ENCODE results near the gene PML.
"Not testable (repeated sequence)": the region's sequence is repeated elsewhere in the genome, so short reads cannot be mapped to it uniquely, and the experiment has no call there.

The PML gene

DNA sequence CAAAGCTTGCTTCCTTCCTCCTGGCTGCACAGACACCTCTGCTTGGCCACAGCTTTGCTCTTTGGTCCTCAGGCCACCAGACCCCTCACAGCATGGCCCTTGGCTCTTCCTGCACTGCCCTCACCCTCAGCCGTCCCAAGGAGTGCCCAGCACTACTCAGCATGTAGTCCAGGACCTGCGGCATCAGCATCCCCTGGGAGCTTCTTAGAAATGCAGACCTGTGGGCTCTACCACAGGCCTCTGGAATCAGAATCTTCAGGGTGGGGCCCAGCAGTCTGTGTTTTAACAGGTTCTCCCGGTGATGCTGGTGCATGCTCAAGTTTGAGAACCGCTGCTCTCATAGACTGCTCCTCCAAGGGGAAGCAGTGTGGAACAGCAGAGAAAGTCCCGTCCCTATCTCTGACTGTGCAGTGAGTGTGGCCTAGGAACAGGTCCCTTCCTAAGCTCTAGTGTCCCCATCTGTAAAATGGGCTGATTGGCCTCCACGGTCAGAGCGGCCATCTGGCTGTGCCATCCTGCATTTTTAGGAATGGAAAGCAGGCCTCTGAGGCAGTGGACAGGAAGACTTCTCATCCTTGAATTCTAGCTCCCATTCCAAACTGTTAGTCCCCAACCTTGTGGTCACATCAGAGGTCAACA is 51.2 kb downstream of the PML start:
- Histone ChIP-seq H3K27me3 (ENCODE audit: control insufficient read depth, insufficient read depth, low read length) (no peaks in the 10 kb centered on the region), H3K36me3 (ENCODE audit: insufficient read depth, low read length) (no peaks in the 10 kb centered on the region), H3K4me2 (ENCODE audit: low read length) (no peak overlapping the region), H3K9me3 (replicated peaks; ENCODE audit: low read length) (no peaks in the 10 kb centered on the region), H3K4me3 (ENCODE audit: low read length) (no peak overlapping the region), H3K4me1 (ENCODE audit: control insufficient read depth, insufficient read depth, low read length) (peaks cover 22% of the 10 kb centered on the region), H3K9ac (ENCODE audit: low read depth, low read length) (no peak overlapping the region)

DNA sequence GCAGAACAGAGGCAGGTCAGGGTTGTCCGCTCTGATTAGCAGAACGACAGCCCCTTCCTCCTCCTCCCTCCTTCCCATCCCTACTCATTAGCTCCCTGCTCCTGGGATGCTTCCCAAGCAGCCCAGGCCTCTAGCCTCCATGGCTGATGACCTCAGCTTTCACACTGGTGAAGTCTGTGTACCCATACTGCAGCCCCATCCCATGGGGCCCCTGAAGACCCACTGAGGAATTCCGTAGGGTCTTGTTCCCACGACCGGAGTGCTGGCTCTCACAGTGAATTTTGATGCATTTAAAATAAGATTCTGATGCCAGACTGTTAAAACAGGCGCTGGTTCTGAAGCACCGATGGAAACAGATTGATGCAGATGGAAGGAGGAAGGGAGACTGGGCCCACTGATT is 51.8 kb downstream of the PML start:
- Histone ChIP-seq H3K9ac (ENCODE audit: low read depth, low read length) (no peak overlapping the region), H3K36me3 (ENCODE audit: insufficient read depth, low read length) (no peaks in the 10 kb centered on the region), H3K27me3 (ENCODE audit: control insufficient read depth, insufficient read depth, low read length) (no peaks in the 10 kb centered on the region), H3K4me3 (ENCODE audit: low read length) (no peak overlapping the region), H3K9me3 (replicated peaks; ENCODE audit: low read length) (no peaks in the 10 kb centered on the region), H3K4me2 (ENCODE audit: low read length) (no peak overlapping the region), H3K4me1 (ENCODE audit: control insufficient read depth, insufficient read depth, low read length) (peaks cover 21% of the 10 kb centered on the region)

DNA sequence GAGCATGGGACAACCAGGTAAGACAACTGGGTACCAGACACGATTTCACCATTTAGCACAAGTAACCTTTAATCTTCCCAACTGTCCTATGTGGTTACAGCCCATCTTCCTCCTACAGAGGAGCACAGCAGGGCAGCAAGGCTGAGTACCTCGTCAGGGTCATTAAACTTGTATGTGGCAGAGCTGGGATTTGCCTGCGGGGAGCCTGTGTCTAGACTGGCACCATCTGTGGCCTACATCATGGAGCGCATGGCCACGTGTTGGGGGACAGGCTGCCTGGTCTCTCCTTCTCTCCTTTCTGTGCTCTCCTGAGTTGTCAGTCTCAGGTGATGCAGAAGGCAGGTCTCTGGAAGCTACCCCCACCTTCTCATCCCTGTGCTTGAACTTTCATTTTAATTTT is 55.6 kb downstream of the PML start:
- H3K9ac ChIP-seq (ENCODE audit: low read depth, low read length) = no peak overlapping the region
- H3K9me3 ChIP-seq (replicated peaks; ENCODE audit: low read length) = no peaks in the 10 kb centered on the region
- H3K4me2 ChIP-seq (ENCODE audit: low read length) = no peak overlapping the region
- no peaks in the 10 kb centered on the region for H3K36me3 ChIP-seq (ENCODE audit: insufficient read depth, low read length)
- H3K4me3 ChIP-seq (ENCODE audit: low read length) = no peak overlapping the region
- H3K4me1 ChIP-seq (ENCODE audit: control insufficient read depth, insufficient read depth, low read length) = peaks cover 37% of the 10 kb centered on the region
- no peaks in the 10 kb centered on the region for H3K27me3 ChIP-seq (ENCODE audit: control insufficient read depth, insufficient read depth, low read length)

DNA sequence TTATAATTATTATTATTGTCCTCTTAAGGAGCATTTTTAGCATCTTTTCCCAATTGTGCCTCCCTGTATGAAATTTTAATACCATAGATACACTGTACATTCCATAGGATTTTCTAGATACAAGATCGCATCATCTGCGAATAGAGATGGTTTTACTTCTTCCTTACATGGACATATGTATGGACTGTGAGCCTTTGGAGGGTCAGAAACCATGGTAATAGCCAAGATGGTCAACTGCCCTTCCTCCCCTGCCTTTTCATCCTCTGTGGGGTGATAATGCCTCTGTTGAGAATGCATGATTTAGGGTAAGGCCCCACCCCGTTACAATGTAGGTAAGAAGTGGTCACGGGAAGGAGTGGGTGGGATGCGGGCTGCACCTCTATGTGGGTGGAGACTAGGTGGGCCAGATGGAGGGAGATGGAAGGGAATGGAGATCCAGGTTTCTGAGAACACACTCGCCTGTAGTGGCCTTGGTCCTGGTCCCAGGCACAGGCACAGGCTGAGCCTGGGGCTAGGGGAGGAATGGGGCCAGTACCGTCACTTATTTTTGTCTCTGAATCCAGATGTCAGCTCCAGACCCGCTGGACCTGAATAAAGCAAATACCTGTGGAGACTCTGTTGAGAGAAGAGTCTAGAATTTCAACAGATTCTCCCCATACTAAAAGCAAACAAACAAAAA is 56.2 kb downstream of the PML start:
- Histone ChIP-seq H3K4me2 (ENCODE audit: low read length) (peak overlapping the region; percentile 65), H3K27me3 (ENCODE audit: control insufficient read depth, insufficient read depth, low read length) (no peaks in the 10 kb centered on the region), H3K4me1 (ENCODE audit: control insufficient read depth, insufficient read depth, low read length) (peaks cover 37% of the 10 kb centered on the region), H3K9me3 (replicated peaks; ENCODE audit: low read length) (no peaks in the 10 kb centered on the region), H3K36me3 (ENCODE audit: insufficient read depth, low read length) (no peaks in the 10 kb centered on the region), H3K4me3 (ENCODE audit: low read length) (peak overlapping the region; percentile 14), H3K9ac (ENCODE audit: low read depth, low read length) (peak overlapping the region; percentile 60)

DNA sequence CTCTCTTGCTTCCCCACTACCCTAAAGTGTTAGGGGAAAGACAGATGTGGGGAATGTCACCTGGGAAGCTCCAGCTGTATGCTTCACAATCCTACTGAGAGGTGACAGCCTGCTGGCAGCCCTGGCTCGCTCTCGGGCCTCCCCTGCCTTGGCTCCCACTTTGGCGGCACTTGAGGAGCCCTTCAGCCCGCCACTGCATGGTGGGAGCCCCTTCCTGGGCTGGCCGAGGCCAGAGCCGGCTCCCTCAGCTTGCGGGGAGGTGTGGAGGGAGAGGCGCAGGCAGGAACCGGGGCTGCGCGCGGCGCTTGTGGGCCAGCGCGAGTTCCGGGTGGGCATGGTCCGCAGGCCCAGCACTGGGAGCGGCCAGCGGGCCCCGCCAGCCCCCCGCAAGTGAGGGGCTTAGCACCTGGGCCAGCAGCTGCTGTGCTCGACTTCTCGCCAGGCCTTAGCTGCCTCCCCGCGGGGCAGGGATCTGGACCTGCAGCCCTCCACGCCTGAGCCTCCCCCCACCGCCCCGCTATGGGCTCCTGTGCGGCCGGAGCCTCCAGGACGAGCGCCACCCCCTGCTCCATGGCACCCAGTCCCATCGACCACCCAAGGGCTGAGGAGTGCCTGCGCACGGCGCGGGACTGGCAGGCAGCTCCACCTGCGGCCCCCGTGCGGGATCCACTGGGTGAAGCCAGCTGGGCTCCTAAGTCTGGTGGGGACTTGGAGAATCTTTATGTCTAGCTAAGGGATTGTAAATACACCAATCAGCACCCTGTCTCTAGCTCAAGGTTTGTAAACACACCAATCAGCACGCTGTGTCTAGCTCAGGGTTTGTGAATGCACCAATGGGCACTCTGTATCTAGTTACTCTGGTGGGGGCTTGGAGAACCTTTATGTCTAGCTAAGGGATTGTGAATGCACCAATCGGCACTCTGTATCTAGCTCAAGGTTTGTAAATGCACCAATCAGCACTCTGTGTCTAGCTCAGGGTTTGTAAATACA is 58.0 kb downstream of the PML start:
- H3K4me1 ChIP-seq (ENCODE audit: control insufficient read depth, insufficient read depth, low read length) = peaks cover 37% of the 10 kb centered on the region
- H3K9ac ChIP-seq (ENCODE audit: low read depth, low read length) = not testable (repeated sequence)

DNA sequence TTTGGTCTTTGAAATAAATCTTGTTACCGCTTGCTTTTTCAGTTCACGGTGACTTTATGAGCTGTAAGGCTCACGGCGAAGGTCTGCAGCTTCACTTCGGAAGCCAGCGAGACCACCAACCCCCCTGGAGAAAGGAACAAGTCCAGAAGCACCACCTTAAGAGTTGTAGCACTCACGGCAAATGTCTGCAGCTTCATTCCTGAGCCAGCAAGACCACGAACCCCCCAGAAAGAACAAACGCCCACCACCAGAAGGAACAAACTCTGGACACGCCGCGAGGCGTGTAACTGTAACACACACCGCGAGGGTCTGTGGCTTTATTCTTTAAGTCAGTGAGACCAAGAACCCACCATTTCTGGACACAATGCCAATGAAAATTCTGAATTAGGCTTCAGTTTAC is 59.0 kb downstream of the PML start:
- Histone ChIP-seq H3K9ac (ENCODE audit: low read depth, low read length) (no peak overlapping the region), H3K4me1 (ENCODE audit: control insufficient read depth, insufficient read depth, low read length) (peaks cover 33% of the 10 kb centered on the region), H3K4me2 (ENCODE audit: low read length) (peak overlapping the region; percentile 55), H3K27me3 (ENCODE audit: control insufficient read depth, insufficient read depth, low read length) (peaks cover 3% of the 10 kb centered on the region), H3K4me3 (ENCODE audit: low read length) (peak overlapping the region; percentile 4), H3K36me3 (ENCODE audit: insufficient read depth, low read length) (no peaks in the 10 kb centered on the region), H3K9me3 (replicated peaks; ENCODE audit: low read length) (no peaks in the 10 kb centered on the region)

More for the DNA sequence above, 58.0 kb downstream of the PML start:
- H3K4me3 ChIP-seq (ENCODE audit: low read length); H3K27me3 ChIP-seq (ENCODE audit: control insufficient read depth, insufficient read depth, low read length); H3K36me3 ChIP-seq (ENCODE audit: insufficient read depth, low read length); H3K9me3 ChIP-seq (replicated peaks; ENCODE audit: low read length); H3K4me2 ChIP-seq (ENCODE audit: low read length): not testable (repeated sequence)

DNA sequence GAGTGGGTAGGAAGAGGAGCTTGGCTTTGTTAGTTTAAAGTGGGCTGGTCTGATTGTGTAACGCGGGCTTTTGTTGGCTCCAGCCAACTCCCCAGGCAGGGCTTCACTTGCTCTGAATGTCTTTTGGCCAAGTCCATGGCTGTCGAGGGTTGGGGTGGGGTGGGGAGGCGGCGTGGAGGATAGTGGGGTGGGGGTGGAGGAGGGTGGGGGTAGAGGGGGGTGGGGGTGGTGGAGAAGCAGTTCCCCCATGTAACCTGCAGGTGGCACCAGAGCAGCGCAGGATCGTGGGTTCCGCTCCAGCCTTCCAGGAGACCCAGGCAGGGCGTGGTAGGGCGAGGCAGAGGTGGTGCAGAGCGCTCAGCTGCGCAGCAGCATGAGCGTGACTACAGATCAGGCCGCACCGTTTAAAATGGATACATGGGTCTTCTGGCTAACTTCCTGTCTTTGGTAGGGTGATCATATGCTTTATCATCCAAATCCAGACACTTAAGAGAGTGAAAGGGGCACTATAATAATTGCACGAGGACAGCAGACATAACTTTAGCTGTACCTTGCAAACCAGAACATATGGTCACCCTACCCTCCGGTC is 59.5 kb downstream of the PML start:
- Histone ChIP-seq H3K9ac (ENCODE audit: low read depth, low read length) (no peak overlapping the region), H3K27me3 (ENCODE audit: control insufficient read depth, insufficient read depth, low read length) (peaks cover 7% of the 10 kb centered on the region)

DNA sequence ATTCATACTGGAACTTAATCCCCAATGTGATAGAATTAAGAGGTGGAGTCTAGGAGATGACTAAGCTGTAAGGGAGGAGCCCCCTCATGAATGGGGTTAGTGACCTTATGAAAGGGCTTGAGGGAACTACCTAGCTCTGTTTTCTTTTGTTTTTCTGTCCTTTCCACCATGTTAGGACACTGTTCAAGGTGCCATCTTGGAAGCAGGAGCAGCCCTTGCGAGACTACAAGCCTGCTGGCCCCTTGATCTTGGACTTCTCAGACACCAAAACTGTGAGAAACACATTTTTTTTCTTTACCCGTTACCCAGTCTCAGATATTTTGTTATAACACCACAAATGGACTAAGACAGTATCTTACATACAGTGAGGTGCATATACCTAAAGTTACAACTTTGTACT is 61.3 kb downstream of the PML start:
- H3K4me3 ChIP-seq (ENCODE audit: low read length) = no peak overlapping the region
- H3K9ac ChIP-seq (ENCODE audit: low read depth, low read length) = no peak overlapping the region
- H3K27me3 ChIP-seq (ENCODE audit: control insufficient read depth, insufficient read depth, low read length) = peaks cover 18% of the 10 kb centered on the region
- no peaks in the 10 kb centered on the region for H3K36me3 ChIP-seq (ENCODE audit: insufficient read depth, low read length)
- no peak overlapping the region for H3K4me2 ChIP-seq (ENCODE audit: low read length)
- H3K4me1 ChIP-seq (ENCODE audit: control insufficient read depth, insufficient read depth, low read length) = peaks cover 23% of the 10 kb centered on the region
- no peaks in the 10 kb centered on the region for H3K9me3 ChIP-seq (replicated peaks; ENCODE audit: low read length)

More for the DNA sequence above, 59.5 kb downstream of the PML start:
- Histone ChIP-seq H3K4me3 (ENCODE audit: low read length) (peak overlapping the region; percentile 4), H3K9me3 (replicated peaks; ENCODE audit: low read length) (no peaks in the 10 kb centered on the region), H3K4me1 (ENCODE audit: control insufficient read depth, insufficient read depth, low read length) (peaks cover 33% of the 10 kb centered on the region), H3K4me2 (ENCODE audit: low read length) (peak overlapping the region; percentile 56), H3K36me3 (ENCODE audit: insufficient read depth, low read length) (no peaks in the 10 kb centered on the region)

DNA sequence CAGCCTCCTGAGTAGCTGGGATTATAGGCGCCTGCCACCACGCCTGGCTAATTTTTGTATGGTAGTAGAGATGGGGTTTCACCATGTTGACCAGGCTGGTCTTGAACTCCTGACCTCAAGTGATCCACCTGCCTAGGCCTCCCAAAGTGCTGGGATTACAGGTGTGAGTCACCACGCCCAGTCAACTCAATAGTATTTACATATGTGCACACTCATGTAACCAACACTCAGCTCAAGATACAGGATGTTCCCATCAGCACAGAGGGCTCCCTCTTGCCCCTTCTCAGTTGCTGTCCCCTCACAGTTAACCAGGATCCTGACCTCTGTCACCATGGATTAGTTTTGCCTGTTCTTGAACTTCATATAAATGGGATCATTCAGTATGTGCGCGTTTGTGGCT is 61.8 kb downstream of the PML start:
- not testable (repeated sequence) for H3K4me2 ChIP-seq (ENCODE audit: low read length); H3K36me3 ChIP-seq (ENCODE audit: insufficient read depth, low read length); H3K9ac ChIP-seq (ENCODE audit: low read depth, low read length); H3K4me3 ChIP-seq (ENCODE audit: low read length); H3K9me3 ChIP-seq (replicated peaks; ENCODE audit: low read length)
- Histone ChIP-seq H3K27me3 (ENCODE audit: control insufficient read depth, insufficient read depth, low read length) (peaks cover 18% of the 10 kb centered on the region), H3K4me1 (ENCODE audit: control insufficient read depth, insufficient read depth, low read length) (peaks cover 19% of the 10 kb centered on the region)

DNA sequence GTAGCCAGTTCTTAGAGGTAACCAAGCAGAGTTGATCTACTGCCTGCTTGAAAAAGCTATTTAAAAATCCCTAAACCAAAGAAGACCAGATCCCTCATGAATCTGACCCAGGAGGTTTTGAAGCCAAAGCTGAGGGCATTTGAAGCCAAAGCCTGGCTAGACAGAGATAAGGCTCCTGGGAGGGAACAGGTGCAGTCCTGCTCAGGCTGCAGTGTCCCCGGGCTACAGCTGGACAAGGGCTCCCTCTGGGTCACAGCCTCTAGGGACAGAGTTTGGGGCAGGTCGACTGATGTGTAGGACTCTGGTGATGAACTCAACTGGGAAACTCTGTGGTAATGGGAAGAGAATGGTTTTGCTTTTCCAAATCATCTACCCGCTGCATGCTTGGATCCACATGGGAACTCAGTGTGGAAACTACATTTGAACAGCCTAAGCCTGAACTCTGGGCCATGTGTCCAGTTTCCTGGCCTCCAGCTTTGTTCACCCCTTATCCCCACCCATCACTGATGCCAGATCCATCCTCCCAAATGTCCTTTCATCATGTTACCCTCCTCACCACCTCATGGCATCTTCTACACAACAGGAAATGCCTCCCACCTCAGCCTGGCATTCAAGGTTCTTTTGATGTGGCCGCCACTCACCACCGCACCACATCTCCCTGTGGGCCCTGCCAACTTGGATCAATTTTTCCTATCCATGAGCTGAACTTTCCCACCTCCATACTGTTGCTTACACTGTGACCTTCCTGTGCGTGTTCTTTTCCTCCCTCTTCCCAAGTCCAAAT is 64.7 kb downstream of the PML start:
- not testable (repeated sequence) for H3K36me3 ChIP-seq (ENCODE audit: insufficient read depth, low read length); H3K4me3 ChIP-seq (ENCODE audit: low read length); H3K4me2 ChIP-seq (ENCODE audit: low read length)

More for the DNA sequence above, 64.7 kb downstream of the PML start:
- H3K9me3 ChIP-seq (replicated peaks; ENCODE audit: low read length); H3K9ac ChIP-seq (ENCODE audit: low read depth, low read length); H3K4me1 ChIP-seq (ENCODE audit: control insufficient read depth, insufficient read depth, low read length): not testable (repeated sequence)
- peaks cover 24% of the 10 kb centered on the region for H3K27me3 ChIP-seq (ENCODE audit: control insufficient read depth, insufficient read depth, low read length)

Measured in skeletal muscle satellite cell (primary cell).